GM21423 (cell line): Measurements from ENCODE around the gene THBS2.

Source experiments
- ATAC-seq: cut with Tn5 transposase; IDR thresholded peaks from one replicate; pipeline ENCODE4 v1.9.1; 2021; ENCODE audit warnings: mild to moderate bottlenecking, moderate library complexity; ENCODE audit not compliant: unreplicated experiment

The THBS2 gene

GRCh38 chr6:169168302-169168630 is 85.4 kb downstream of the THBS2 start:
- ATAC-seq, result no peak

DNA sequence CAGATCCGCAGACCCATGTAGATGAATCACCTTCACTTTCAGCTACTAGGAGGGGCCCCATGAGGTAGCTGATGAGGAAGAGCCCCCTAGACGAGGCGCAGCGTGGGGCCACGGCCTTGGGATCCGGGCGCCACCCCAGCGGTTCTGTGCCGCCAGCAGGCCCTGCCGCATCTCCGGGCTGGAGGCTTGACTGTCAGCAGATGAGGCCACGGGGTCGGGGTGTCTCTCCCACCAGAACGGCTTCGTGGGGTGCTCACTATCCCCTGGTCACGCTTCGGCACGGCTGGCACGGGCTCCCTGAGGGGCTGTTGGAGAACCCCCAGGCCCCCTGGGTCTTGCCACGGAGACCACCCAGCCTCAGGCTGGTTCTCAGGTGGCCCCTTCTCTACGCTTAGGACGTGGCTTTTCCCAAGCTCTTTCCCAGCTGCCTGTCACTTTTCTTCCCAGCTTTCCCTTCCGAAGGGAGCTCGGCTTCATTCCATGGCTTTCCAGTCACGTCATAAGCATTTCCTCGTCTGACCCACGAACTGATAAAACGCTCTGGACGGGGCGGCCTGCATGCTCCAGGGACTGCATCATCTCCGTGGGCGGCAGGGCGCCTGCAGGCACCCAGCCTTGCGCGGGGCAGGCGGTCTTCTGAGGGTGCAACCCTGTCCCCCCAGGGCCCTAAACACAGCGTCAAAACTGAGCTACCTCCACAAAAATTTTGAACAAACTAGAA is 85.9 kb downstream of the THBS2 start:
- ATAC-seq, result no peak

DNA sequence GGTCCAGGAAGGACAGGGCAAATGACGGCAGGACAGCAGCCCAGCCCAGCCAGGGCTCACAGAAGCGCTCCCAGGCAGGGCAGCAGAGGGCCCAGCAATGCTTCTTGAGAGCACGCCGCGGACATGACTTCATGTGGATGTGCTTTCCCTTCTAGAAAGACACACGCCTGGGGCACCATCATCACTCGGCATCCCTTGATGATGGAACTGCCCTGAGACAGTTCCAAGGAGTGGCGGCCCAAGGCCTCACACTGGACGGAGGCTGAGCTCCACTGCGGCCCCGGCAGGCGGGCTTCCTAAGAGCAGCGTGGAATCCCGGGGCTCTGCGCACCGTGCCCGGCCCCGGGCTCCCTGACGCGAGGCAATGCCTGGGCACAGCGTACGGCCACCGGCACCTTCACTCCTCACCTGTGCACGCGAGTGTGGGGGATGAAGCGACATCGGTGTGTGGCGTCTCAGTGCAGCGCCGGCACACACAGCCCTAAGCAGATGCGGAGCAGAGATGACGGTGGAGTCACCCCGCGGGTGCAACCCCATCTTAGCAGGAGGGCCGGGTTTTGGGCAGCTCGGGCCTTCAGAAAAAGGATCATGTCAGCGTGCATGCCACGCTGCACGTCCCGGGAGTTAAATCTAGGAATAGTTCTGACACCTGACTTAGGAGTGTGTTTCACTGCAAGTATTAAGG is 86.6 kb downstream of the THBS2 start:
- ATAC-seq, result no peak
